ENCODE measurements around the gene GRAP.

GRAP gene

GRCh38 chr17:19020016-19020415, 26.7 kb downstream of the GRAP start:
- Mint-ChIP-seq H3K4me3 (no peak overlapping the region), H3K36me3 (ENCODE audit: insufficient read depth) (peaks cover 2% of the 10 kb centered on the region), H3K27ac (ENCODE audit: low read depth) (peak overlapping the region; percentile 42), H3K9me3 (no peaks in the 10 kb centered on the region), H3K27me3 (peaks cover 19% of the 10 kb centered on the region), H3K4me1 (peaks cover 15% of the 10 kb centered on the region)
- DNase-seq (ENCODE audit: low spot score in 2 of 2) (no peak), ATAC-seq (replicated peaks; ENCODE audit: extremely low read depth, poor library complexity, severe bottlenecking) (no peak)

DNA sequence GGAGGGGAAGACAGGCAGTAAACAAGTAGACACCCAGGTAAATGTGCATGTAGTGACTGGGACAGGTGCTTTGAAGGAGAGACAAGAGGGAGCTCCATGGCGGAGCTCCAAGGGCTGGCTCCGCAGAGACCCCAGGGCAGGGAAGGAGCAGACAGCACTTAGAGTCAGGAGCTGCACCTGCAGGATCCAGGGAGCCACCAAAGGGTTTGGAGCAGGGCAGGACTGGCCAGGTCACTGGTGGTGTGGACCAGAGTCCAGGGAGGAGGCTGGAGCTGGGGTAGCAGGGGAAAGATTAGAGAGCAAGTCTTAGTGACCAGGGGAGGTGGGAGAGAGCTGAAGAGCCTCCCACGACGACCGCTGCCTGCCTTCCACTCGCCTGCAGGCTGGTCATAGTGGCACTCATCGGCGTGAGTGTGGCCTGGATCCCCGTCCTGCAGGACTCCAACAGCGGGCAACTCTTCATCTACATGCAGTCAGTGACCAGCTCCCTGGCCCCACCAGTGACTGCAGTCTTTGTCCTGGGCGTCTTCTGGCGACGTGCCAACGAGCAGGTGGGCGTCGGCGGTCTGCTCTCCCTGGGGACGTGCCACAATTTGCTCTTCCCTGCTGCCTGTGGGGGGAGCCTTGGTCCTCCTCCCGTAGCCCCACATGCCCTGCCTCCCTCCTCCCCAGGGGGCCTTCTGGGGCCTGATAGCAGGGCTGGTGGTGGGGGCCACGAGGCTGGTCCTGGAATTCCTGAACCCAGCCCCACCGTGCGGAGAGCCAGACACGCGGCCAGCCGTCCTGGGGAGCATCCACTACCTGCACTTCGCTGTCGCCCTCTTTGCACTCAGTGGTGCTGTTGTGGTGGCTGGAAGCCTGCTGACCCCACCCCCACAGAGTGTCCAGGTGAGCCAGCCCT, 27.5 kb downstream of the GRAP start:
- H3K36me3 Mint-ChIP-seq (ENCODE audit: insufficient read depth) = no peaks in the 10 kb centered on the region
- peaks cover 7% of the 10 kb centered on the region for H3K4me1 Mint-ChIP-seq
- no peak for ATAC-seq (replicated peaks; ENCODE audit: extremely low read depth, poor library complexity, severe bottlenecking)
- no peaks in the 10 kb centered on the region for H3K9me3 Mint-ChIP-seq
- no peak for DNase-seq (ENCODE audit: low spot score in 2 of 2)
- no peak overlapping the region for H3K27ac Mint-ChIP-seq (ENCODE audit: low read depth)
- H3K27me3 Mint-ChIP-seq = peaks cover 21% of the 10 kb centered on the region
- no peak overlapping the region for H3K4me3 Mint-ChIP-seq

DNA sequence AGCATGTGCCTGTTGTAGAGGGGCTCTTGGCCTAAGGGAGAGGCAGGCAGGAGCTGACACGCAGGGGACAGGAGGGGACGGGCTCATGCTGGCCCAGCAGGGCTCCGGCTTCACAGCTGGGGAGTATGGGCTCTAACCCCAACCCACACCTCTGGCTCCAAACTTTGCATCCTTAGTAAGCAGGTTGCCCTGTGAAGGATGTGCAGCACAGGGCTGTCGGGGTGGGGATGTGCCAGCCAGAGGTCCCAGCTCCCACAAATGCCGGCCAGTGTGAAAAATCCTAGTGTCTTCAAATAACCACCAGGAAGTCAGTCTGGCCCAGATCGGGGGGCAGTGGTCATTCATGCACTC, 28.2 kb downstream of the GRAP start:
- ATAC-seq (replicated peaks; ENCODE audit: extremely low read depth, poor library complexity, severe bottlenecking) (no peak), DNase-seq (ENCODE audit: low spot score in 2 of 2) (no peak)
- Mint-ChIP-seq H3K9me3 (no peaks in the 10 kb centered on the region), H3K36me3 (ENCODE audit: insufficient read depth) (no peaks in the 10 kb centered on the region), H3K4me1 (peaks cover under 1% of the 10 kb centered on the region), H3K4me3 (no peak overlapping the region), H3K27me3 (peaks cover 21% of the 10 kb centered on the region), H3K27ac (ENCODE audit: low read depth) (no peak overlapping the region)

DNA sequence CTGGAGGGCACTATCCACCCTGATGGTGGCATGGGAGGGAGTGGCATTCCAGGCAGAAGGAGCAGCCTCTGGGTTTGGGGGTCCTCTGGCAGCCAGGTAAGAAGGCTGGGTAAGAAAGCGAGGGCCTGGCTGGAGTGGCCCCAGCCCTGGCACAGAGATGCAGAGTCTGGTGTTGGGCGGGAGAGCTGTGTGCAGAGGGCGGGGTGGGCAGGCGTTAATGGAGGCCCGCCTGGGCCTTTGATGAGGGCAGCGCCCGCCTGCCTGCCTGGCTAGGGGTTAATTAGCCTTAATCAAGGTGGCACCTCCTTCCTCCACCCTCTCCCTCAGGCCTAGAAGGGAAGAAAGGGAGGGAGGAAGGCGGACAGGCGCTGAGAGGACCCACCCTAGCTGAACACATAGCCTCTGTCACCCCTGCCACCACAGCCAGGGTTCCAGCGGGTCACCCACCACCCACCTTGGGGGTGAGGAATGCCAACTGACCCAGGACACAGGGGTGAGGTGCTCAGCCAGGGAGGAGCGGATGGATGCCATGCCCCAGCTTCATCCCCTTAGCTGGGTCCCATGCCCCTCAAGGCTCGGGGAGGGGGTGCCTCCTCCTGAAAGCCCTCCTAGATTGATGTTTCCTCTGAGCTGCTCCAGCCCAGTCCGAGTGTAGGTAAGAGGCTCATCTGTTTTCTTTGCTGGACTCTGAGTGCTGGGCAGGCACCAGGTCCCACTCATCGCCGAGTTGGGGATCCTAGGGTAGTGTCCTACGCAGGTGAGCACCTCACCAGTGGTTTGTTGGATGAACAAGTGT, 28.8 kb downstream of the GRAP start:
- DNase-seq (ENCODE audit: low spot score in 2 of 2) = no peak
- ATAC-seq (replicated peaks; ENCODE audit: extremely low read depth, poor library complexity, severe bottlenecking) = no peak
- H3K36me3 Mint-ChIP-seq (ENCODE audit: insufficient read depth) = no peaks in the 10 kb centered on the region
- no peaks in the 10 kb centered on the region for H3K4me1 Mint-ChIP-seq
- peaks cover 21% of the 10 kb centered on the region for H3K27me3 Mint-ChIP-seq
- H3K27ac Mint-ChIP-seq (ENCODE audit: low read depth) = no peak overlapping the region
- no peaks in the 10 kb centered on the region for H3K9me3 Mint-ChIP-seq
- no peak overlapping the region for H3K4me3 Mint-ChIP-seq

DNA sequence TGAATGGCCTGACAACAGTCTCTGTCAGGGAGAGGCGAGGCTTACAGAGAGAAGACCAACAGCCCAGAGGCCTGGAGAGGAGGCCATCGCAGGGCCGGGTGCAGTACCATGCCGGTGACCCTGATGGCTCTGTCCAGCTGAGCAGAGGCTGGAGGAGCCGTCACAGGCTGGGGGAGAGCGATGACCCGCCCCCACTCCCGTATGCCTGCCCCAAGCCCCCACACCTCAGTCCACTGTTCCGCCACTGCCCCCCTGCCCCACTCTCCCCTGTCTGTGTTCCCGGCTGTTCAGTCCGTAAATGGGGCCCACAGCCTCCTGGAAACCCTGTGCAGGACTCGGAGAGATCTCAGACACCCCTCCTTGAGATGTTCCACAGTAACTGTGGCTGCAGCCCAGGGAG, 29.4 kb downstream of the GRAP start:
- Mint-ChIP-seq H3K4me3 (no peak overlapping the region), H3K27me3 (peaks cover 21% of the 10 kb centered on the region), H3K27ac (ENCODE audit: low read depth) (no peak overlapping the region), H3K9me3 (no peaks in the 10 kb centered on the region), H3K36me3 (ENCODE audit: insufficient read depth) (no peaks in the 10 kb centered on the region), H3K4me1 (no peaks in the 10 kb centered on the region)
- DNase-seq (ENCODE audit: low spot score in 2 of 2) (no peak), ATAC-seq (replicated peaks; ENCODE audit: extremely low read depth, poor library complexity, severe bottlenecking) (no peak)

GRCh38 chr17:19016881-19017280, 29.9 kb downstream of the GRAP start:
- ATAC-seq (replicated peaks; ENCODE audit: extremely low read depth, poor library complexity, severe bottlenecking) = no peak
- Mint-ChIP-seq H3K27me3 (peaks cover 21% of the 10 kb centered on the region), H3K4me3 (no peak overlapping the region), H3K9me3 (no peaks in the 10 kb centered on the region), H3K27ac (ENCODE audit: low read depth) (peak overlapping the region; percentile 25), H3K36me3 (ENCODE audit: insufficient read depth) (no peaks in the 10 kb centered on the region), H3K4me1 (no peaks in the 10 kb centered on the region)
- DNase-seq (ENCODE audit: low spot score in 2 of 2) = no peak

- Mint-ChIP-seq H3K9me3 (no peaks in the 10 kb centered on the region), H3K4me3 (no peak overlapping the region), H3K27me3 (peaks cover 21% of the 10 kb centered on the region), H3K4me1 (no peaks in the 10 kb centered on the region), H3K36me3 (ENCODE audit: insufficient read depth) (no peaks in the 10 kb centered on the region), H3K27ac (ENCODE audit: low read depth) (no peak overlapping the region)
- DNase-seq (ENCODE audit: low spot score in 2 of 2) = no peak
- no peak for ATAC-seq (replicated peaks; ENCODE audit: extremely low read depth, poor library complexity, severe bottlenecking)
Observed at GRCh38 chr17:19016297-19016696, 30.5 kb downstream of the GRAP start.

DNA sequence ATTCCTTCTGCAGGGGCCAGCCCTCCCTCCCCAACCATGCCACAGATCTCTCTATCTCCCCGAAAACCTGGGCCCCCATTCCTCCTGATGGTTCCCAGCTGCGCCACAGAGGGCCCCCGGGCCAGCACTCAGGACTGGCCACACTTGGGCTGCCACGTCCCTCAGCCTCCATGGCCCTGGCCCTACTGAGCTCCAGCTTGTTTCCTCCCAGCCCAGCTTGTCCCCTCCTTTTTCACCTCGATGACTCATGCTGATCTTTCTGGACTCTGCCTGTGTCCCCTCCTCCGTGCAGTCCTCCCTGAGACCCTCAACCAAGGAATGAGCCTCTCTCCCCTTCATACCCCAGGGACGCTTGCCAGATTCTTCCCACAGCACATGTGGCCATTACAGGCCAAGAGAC, 31.3 kb downstream of the GRAP start:
- H3K4me3 Mint-ChIP-seq = no peak overlapping the region
- H3K36me3 Mint-ChIP-seq (ENCODE audit: insufficient read depth) = no peaks in the 10 kb centered on the region
- DNase-seq (ENCODE audit: low spot score in 2 of 2) = no peak
- no peak for ATAC-seq (replicated peaks; ENCODE audit: extremely low read depth, poor library complexity, severe bottlenecking)
- no peaks in the 10 kb centered on the region for H3K4me1 Mint-ChIP-seq
- H3K9me3 Mint-ChIP-seq = no peaks in the 10 kb centered on the region
- no peak overlapping the region for H3K27ac Mint-ChIP-seq (ENCODE audit: low read depth)
- peaks cover 21% of the 10 kb centered on the region for H3K27me3 Mint-ChIP-seq

- no peaks in the 10 kb centered on the region for H3K4me1 Mint-ChIP-seq
- H3K27me3 Mint-ChIP-seq = peaks cover 21% of the 10 kb centered on the region
- H3K4me3 Mint-ChIP-seq = no peak overlapping the region
- no peaks in the 10 kb centered on the region for H3K9me3 Mint-ChIP-seq
- DNase-seq (ENCODE audit: low spot score in 2 of 2) = no peak
- ATAC-seq (replicated peaks; ENCODE audit: extremely low read depth, poor library complexity, severe bottlenecking) = no peak
- no peak overlapping the region for H3K27ac Mint-ChIP-seq (ENCODE audit: low read depth)
- no peaks in the 10 kb centered on the region for H3K36me3 Mint-ChIP-seq (ENCODE audit: insufficient read depth)
Observed at GRCh38 chr17:19014628-19015215, 32.0 kb downstream of the GRAP start.

DNA sequence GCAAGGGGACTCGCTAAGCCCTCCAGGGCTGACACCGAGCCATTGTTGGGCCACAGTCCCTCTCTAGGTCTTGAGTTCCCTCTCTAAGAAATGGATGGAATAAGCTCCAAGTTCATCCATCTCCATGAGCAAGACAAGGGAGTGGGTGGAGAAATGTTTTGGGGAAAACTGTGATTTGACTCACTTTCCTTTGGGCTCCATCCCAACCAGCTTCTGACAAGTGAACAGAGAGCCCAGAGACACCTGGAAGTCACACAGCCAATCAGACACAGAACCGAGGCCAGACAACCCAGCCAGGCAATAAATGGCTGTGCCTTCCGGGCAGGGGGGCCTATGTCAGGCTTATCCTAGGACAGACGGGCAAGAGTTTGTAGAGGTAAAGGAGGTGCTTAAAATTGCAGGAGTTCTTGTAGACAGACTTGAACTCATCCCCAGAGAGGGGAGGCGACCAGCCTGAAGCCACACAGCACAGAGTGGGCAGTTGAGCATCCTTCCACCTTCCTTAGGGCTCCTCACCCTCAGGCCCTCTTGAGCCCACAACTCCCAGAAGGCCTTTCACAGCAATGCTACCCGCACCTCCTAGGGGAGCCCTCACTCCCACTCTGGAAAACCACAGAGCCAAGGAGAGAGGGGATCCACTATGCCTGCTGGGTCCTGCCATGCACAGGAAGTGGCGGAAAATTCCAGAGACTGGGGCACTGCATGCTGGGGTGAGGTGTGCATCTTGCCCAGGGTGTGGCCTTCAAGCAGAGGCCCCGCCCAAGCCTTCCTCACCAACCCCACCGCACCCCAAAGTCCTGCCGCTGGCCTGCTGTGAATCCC, 32.7 kb downstream of the GRAP start:
- H3K27ac Mint-ChIP-seq (ENCODE audit: low read depth) = no peak overlapping the region
- H3K4me1 Mint-ChIP-seq = no peaks in the 10 kb centered on the region
- no peaks in the 10 kb centered on the region for H3K9me3 Mint-ChIP-seq
- no peak overlapping the region for H3K4me3 Mint-ChIP-seq
- peaks cover 21% of the 10 kb centered on the region for H3K27me3 Mint-ChIP-seq
- H3K36me3 Mint-ChIP-seq (ENCODE audit: insufficient read depth) = no peaks in the 10 kb centered on the region
- ATAC-seq (replicated peaks; ENCODE audit: extremely low read depth, poor library complexity, severe bottlenecking) (no peak), DNase-seq (ENCODE audit: low spot score in 2 of 2) (no peak)

GRCh38 chr17:19013226-19013625, 33.5 kb downstream of the GRAP start:
- H3K9me3 Mint-ChIP-seq = no peaks in the 10 kb centered on the region
- no peak for ATAC-seq (replicated peaks; ENCODE audit: extremely low read depth, poor library complexity, severe bottlenecking)
- H3K4me1 Mint-ChIP-seq = no peaks in the 10 kb centered on the region
- H3K36me3 Mint-ChIP-seq (ENCODE audit: insufficient read depth) = no peaks in the 10 kb centered on the region
- no peak overlapping the region for H3K4me3 Mint-ChIP-seq
- H3K27me3 Mint-ChIP-seq = peaks cover 21% of the 10 kb centered on the region
- no peak overlapping the region for H3K27ac Mint-ChIP-seq (ENCODE audit: low read depth)
- DNase-seq (ENCODE audit: low spot score in 2 of 2) = no peak

Data from central memory CD8-positive, alpha-beta T cell (primary cell).